GM18951 (cell line): ENCODE results near the gene RMDN3.
A peak's percentile ranks its signal among the peaks of the same experiment; 100 is the strongest.

Source experiments
- POLR2A ChIP-seq: IDR thresholded peaks from 4 replicates; pipeline ENCODE4 v1.6.1; 2011; ENCODE audit warnings: mild to moderate bottlenecking; ENCODE audit not compliant: insufficient read length, insufficient read depth; ENCODE audit errors: extremely low read depth
- in situ Hi-C: fragments of 300-500 bp; cut with MboI; formaldehyde crosslinking; loops from one replicate; pipeline ENCODE4 v1.12.0; 2022; ENCODE audit warnings: low sequenced_read_pairs, mixed read lengths, inconsistent platforms; ENCODE audit not compliant: unreplicated experiment

Gene RMDN3

DNA sequence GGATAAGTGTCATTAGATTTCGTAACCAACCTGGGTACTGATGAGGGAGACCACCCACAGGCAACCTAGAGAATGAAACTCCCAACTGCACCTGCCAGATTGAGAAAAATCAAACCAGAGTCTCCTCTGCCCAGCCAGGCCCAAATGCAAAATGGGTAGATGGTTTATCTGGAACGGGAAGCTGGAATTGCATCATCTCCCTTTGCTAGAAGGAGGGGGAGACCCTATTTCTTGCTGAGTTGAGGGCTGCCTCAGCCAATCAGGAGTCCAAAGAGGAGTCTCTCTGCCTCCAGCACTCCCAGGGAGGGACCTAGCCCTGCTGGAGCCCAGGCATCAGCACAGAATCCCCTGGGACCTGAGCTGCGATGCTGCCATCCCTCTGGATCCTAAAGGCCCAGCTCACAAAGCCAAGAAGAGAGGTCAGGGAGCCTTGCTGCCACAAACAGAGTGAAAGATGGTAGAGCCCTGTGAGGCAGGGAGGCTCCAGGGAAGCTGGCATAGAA lies 8.1 kb downstream of the RMDN3 start:
- in situ Hi-C loops = no loop called here
- TF ChIP-seq POLR2A = no peak

GRCh38 chr15:40744815-40745152 lies 10.3 kb downstream of the RMDN3 start:
- in situ Hi-C loops = no loop called here
- TF ChIP-seq POLR2A = no peak

- in situ Hi-C loops = no loop called here
- TF ChIP-seq POLR2A = peak; percentile 12
Observed at GRCh38 chr15:40743921-40744814, 10.9 kb downstream of the RMDN3 start.

DNA sequence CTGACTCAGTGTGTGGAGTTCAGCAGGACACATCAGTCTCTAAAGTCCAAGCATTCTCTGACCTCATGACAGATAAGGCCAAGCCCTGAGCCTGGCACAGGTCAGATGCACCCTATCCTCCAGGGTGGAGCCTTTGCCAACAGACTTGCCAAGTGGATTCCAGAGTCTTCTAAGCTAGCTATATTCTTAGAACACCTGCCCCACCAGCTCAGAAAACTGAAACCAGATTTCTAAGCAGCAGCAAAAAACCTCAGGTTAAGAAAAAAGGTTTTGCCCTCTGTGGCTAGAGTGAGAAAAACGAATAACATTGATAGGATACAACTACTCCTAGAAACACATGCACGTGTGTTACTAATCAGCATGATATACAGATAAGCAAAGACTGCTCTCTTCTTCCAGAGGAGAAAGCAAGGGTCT lies 11.6 kb downstream of the RMDN3 start:
- TF ChIP-seq POLR2A = no peak
- in situ Hi-C loops = no loop called here

GRCh38 chr15:40739854-40740253 lies 15.2 kb downstream of the RMDN3 start:
- in situ Hi-C loops = no loop called here
- no peak for TF ChIP-seq POLR2A

- TF ChIP-seq POLR2A = no peak
- in situ Hi-C loops = no loop called here
Observed at GRCh38 chr15:40739047-40739446, 16.0 kb downstream of the RMDN3 start.

DNA sequence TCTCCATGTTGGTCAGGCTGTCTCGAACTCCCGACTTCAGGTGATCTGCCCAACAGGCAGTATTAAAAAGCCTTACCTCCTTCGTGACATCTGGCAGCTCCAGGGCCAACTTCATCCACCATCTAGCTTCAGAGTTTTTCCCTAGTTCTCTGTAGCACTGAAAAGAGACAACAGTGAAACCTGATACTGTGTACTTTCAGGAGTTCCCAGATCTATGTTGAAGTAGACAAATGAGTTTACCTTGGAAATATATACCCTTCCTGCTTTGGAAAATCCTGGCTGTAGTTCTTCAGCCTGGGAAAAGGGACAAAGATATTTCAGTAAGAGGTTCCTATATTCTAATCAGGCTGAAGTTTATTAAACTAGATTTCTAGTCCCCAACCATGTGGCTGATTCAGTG lies 18.0 kb downstream of the RMDN3 start:
- no peak for TF ChIP-seq POLR2A
- in situ Hi-C loops = no loop called here

DNA sequence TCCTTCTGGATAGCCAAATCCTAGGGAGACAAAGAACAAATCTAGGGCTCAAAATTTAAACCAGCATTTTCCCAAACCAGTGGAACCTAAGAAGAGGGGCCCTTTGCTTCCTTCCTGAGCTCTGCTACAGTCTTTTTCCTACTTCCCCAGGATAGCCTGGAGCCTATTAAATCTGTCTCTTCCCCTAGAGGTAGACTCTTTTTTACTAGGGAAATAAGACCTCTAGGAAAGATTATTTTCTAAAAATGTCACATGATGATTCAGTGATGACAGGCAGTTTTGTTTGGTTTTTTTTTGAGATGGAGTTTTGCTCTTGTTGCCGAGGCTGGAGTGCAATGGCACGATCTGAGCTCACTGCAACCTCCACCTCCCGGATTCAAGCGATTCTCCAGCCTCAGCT lies 18.5 kb downstream of the RMDN3 start:
- in situ Hi-C loops = no loop called here
- no peak for TF ChIP-seq POLR2A

DNA sequence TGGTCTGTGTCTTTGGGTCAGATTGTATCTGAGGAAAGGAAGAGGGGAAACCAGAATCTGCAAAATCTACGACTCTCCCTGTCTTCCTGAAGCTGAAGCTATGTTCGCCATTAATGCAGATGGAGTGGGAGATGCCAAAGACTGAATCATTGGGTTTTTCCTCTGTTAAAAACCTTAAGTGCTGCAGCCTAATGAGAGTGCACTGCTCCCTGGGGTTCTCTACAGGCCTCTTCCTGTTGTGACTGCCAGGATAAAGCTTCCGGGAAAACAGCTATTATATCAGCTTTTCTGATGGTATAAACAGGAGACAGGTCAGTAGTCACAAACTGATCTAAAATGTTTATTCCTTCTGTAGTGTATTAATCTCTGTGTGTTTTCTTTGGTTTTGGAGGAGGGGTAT lies 24.0 kb downstream of the RMDN3 start:
- TF ChIP-seq POLR2A = no peak
- in situ Hi-C loops = no loop called here

GRCh38 chr15:40723919-40724318 lies 31.1 kb downstream of the RMDN3 start:
- TF ChIP-seq POLR2A = no peak
- in situ Hi-C loops = no loop called here

DNA sequence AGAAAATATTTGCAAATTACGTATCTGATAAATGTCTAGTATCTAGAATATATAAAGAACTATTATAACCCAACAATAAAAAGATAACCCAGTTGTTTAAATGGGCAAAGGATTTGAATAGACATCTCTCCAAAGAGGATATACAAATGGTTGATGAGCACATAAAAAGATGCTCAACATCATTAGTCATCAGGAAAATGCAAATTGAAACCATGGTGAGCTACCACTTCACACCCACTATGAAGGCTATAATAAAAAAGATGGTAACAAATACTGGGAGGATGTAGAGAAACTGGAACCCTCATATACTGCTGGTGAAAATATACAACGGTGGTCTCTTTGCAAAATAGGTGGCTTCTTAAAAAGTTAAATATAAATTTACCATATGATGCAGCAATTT lies 32.1 kb downstream of the RMDN3 start:
- in situ Hi-C loops = no loop called here
- no peak for TF ChIP-seq POLR2A

GRCh38 chr15:40722354-40722753 lies 32.7 kb downstream of the RMDN3 start:
- in situ Hi-C loops = no loop called here
- TF ChIP-seq POLR2A = no peak

- TF ChIP-seq POLR2A = no peak
- in situ Hi-C loops = no loop called here
Observed at GRCh38 chr15:40721701-40722100, 33.4 kb downstream of the RMDN3 start.

DNA sequence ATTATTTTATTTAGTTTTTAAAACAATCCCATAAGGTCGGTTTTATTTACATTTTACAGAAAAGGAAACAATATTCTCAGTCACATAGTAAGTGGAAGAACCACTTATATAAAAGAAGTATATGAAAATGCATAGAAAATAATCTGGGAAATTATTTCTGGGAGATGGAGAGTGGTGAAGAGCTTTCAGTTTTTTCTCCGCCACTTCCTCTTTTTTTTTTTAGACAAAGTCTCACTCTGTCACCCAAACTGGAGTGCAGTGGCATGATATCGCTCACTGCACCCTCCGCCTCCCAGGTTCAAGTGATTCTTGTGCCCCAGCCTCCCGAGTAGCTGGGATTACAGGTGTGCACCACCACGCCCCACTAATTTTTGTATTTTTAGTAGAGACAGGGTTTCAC lies 38.9 kb downstream of the RMDN3 start:
- no peak for TF ChIP-seq POLR2A
- in situ Hi-C loops = no loop called here
